KMS-11 (cell line): ENCODE results near the gene SPECC1.

Experiments
- H2AFZ ChIP-seq: fragments of 200-600 bp; sonication (generic); 2 replicates; pipeline ENCODE4 v1.6.1; 2016; ENCODE audit warnings: antibody characterized with exemption, mixed run types, low read depth
- H3K27ac ChIP-seq: fragments of 200-600 bp; sonication (generic); 2 replicates; pipeline ENCODE4 v1.6.1; 2016; ENCODE audit warnings: mild to moderate bottlenecking, mixed run types
- H3K27me3 ChIP-seq: fragments of 200-600 bp; sonication (generic); 2 replicates; pipeline ENCODE4 v1.6.1; 2017; ENCODE audit warnings: mild to moderate bottlenecking, low read depth, mixed run types, moderate library complexity; ENCODE audit not compliant: insufficient read depth
- H3K36me3 ChIP-seq: fragments of 200-600 bp; sonication (generic); 2 replicates; pipeline ENCODE4 v1.6.1; 2017; ENCODE audit warnings: mild to moderate bottlenecking, mixed run types; ENCODE audit not compliant: insufficient read depth
- H3K4me1 ChIP-seq: fragments of 200-600 bp; sonication (generic); 2 replicates; pipeline ENCODE4 v1.6.1; 2016; ENCODE audit warnings: mild to moderate bottlenecking, low read depth, mixed run types; ENCODE audit not compliant: poor library complexity, severe bottlenecking
- H3K4me2 ChIP-seq: fragments of 200-600 bp; sonication (generic); 2 replicates; pipeline ENCODE4 v1.7.0; 2016; ENCODE audit warnings: mild to moderate bottlenecking, mixed run types
- H3K4me3 ChIP-seq: fragments of 200-600 bp; sonication (generic); IDR thresholded peaks from 2 replicates; pipeline ENCODE4 v1.6.1; 2017; ENCODE audit warnings: low read depth, low read length, mixed read lengths; ENCODE audit not compliant: insufficient read depth
- H3K79me2 ChIP-seq: fragments of 200-600 bp; sonication (generic); 2 replicates; pipeline ENCODE4 v1.6.1; 2016; ENCODE audit warnings: low read depth, mixed run types; ENCODE audit not compliant: insufficient read depth
- H3K9ac ChIP-seq: fragments of 200-600 bp; sonication (generic); 2 replicates; pipeline ENCODE4 v1.6.1; 2016; ENCODE audit warnings: mild to moderate bottlenecking, mixed run types
- H4K20me1 ChIP-seq: fragments of 200-600 bp; sonication (generic); 2 replicates; pipeline ENCODE4 v1.6.1; 2016; ENCODE audit warnings: mild to moderate bottlenecking, mixed run types; ENCODE audit not compliant: insufficient read depth
- CTCF ChIP-seq: fragments of 200-600 bp; sonication (generic); conservative IDR thresholded peaks from 2 replicates; pipeline ENCODE4 v1.6.1; 2017; ENCODE audit warnings: low read depth, mild to moderate bottlenecking, antibody characterized with exemption, low read length, moderate library complexity, mixed read lengths

The SPECC1 gene

GRCh38 chr17:20179041-20179440 lies 169.9 kb downstream of the SPECC1 start:
- no peaks in the 10 kb centered on the region for H4K20me1 ChIP-seq
- no peak overlapping the region for H3K9ac ChIP-seq
- H3K27me3 ChIP-seq, result no peaks in the 10 kb centered on the region
- H3K79me2 ChIP-seq, result no peaks in the 10 kb centered on the region
- no peak for TF ChIP-seq CTCF
- no peak overlapping the region for H3K27ac ChIP-seq
- no peak overlapping the region for H3K4me3 ChIP-seq
- H3K36me3 ChIP-seq, result no peaks in the 10 kb centered on the region
- no peak overlapping the region for H3K4me2 ChIP-seq
- no peak overlapping the region for H2AFZ ChIP-seq
- H3K4me1 ChIP-seq, result peaks cover under 1% of the 10 kb centered on the region

GRCh38 chr17:20180661-20181060 lies 171.5 kb downstream of the SPECC1 start:
- Histone ChIP-seq H3K27ac (no peak overlapping the region), H4K20me1 (no peaks in the 10 kb centered on the region), H3K4me1 (no peaks in the 10 kb centered on the region), H2AFZ (no peak overlapping the region), H3K4me3 (no peak overlapping the region), H3K79me2 (no peaks in the 10 kb centered on the region), H3K9ac (no peak overlapping the region), H3K36me3 (no peaks in the 10 kb centered on the region), H3K4me2 (no peak overlapping the region), H3K27me3 (no peaks in the 10 kb centered on the region)
- no peak for TF ChIP-seq CTCF

GRCh38 chr17:20184181-20184580 lies 175.0 kb downstream of the SPECC1 start:
- Histone ChIP-seq H3K27me3 (no peaks in the 10 kb centered on the region), H3K27ac (no peak overlapping the region), H3K4me1 (no peaks in the 10 kb centered on the region), H3K36me3 (no peaks in the 10 kb centered on the region), H3K4me2 (no peak overlapping the region), H3K79me2 (no peaks in the 10 kb centered on the region), H4K20me1 (no peaks in the 10 kb centered on the region), H2AFZ (no peak overlapping the region), H3K4me3 (no peak overlapping the region), H3K9ac (no peak overlapping the region)
- TF ChIP-seq CTCF, result no peak

GRCh38 chr17:20184977-20185619 lies 175.9 kb downstream of the SPECC1 start:
- no peak for TF ChIP-seq CTCF
- H3K9ac ChIP-seq, result no peak overlapping the region
- no peak overlapping the region for H3K4me3 ChIP-seq
- H4K20me1 ChIP-seq, result no peaks in the 10 kb centered on the region
- H3K27me3 ChIP-seq, result no peaks in the 10 kb centered on the region
- no peak overlapping the region for H3K27ac ChIP-seq
- no peak overlapping the region for H2AFZ ChIP-seq
- H3K79me2 ChIP-seq, result no peaks in the 10 kb centered on the region
- no peaks in the 10 kb centered on the region for H3K4me1 ChIP-seq
- no peaks in the 10 kb centered on the region for H3K36me3 ChIP-seq
- H3K4me2 ChIP-seq, result no peak overlapping the region
